Brain microvascular endothelial cell (primary cell): ENCODE measurements around the gene CCDC14.

Experiments
- DNase-seq: peaks from one replicate; pipeline ENCODE4 v3.0.0-alpha.2; 2020
- H3K27ac ChIP-seq: fragments of 250-450 bp; sonication (Bioruptor Pico); 2 replicates; pipeline ENCODE4 v1.5.1; 2020; ENCODE audit warnings: mild to moderate bottlenecking, moderate library complexity
- H3K27me3 ChIP-seq: fragments of 250-450 bp; sonication (Bioruptor Pico); replicated peaks from 2 replicates; pipeline ENCODE4 v1.5.1; 2020; ENCODE audit warnings: mild to moderate bottlenecking
- H3K36me3 ChIP-seq: fragments of 250-450 bp; sonication (Bioruptor Pico); replicated peaks from 2 replicates; pipeline ENCODE4 v1.5.1; 2020; ENCODE audit warnings: mild to moderate bottlenecking
- H3K4me3 ChIP-seq: 2 replicates; pipeline ENCODE4 v1.5.1; 2011; ENCODE audit warnings: low read depth, mild to moderate bottlenecking, control low read depth, low read length, moderate library complexity
- in situ Hi-C: cut with HindIII; loops from 2 replicates; pipeline ENCODE4 v1.10.0; 2017; ENCODE audit warnings: low sequenced_read_pairs, low pct_ligation_motif_present
- TF ChIP-seq, protein P1 (sequence below): IDR thresholded peaks from 2 replicates; pipeline ENCODE4 v1.5.1; 2011; ENCODE audit warnings: low read depth, mild to moderate bottlenecking, moderate library complexity, low read length, control low read depth, inconsistent platforms; ENCODE audit errors: missing control alignments

Gene CCDC14

DNA sequence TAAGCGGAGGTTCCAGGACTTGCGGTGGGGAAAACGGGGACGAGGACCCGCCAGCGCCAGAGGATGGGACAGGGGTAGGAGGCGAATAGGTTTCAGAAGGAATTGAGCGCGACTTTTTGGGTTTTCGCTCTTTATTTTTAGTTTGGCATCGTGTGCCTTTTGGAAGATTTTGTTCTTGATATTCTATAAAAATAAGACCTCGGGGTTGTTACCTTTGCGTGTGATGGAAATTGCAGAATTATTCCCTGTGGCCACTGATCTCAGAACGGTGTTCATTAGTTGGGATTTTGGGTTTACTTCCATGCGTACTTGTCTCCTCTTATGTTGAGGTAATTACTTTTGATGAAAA is 453 bp upstream of the CCDC14 start:
- Histone ChIP-seq H3K36me3 (no peaks in the 10 kb centered on the region), H3K27ac (no peak overlapping the region), H3K4me3 (peak overlapping the region; percentile 68), H3K27me3 (no peaks in the 10 kb centered on the region)
- DNase-seq, result no peak
- in situ Hi-C loops, result no loop called here
- TF ChIP-seq, protein P1, sequence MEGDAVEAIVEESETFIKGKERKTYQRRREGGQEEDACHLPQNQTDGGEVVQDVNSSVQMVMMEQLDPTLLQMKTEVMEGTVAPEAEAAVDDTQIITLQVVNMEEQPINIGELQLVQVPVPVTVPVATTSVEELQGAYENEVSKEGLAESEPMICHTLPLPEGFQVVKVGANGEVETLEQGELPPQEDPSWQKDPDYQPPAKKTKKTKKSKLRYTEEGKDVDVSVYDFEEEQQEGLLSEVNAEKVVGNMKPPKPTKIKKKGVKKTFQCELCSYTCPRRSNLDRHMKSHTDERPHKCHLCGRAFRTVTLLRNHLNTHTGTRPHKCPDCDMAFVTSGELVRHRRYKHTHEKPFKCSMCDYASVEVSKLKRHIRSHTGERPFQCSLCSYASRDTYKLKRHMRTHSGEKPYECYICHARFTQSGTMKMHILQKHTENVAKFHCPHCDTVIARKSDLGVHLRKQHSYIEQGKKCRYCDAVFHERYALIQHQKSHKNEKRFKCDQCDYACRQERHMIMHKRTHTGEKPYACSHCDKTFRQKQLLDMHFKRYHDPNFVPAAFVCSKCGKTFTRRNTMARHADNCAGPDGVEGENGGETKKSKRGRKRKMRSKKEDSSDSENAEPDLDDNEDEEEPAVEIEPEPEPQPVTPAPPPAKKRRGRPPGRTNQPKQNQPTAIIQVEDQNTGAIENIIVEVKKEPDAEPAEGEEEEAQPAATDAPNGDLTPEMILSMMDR, result no peak

DNA sequence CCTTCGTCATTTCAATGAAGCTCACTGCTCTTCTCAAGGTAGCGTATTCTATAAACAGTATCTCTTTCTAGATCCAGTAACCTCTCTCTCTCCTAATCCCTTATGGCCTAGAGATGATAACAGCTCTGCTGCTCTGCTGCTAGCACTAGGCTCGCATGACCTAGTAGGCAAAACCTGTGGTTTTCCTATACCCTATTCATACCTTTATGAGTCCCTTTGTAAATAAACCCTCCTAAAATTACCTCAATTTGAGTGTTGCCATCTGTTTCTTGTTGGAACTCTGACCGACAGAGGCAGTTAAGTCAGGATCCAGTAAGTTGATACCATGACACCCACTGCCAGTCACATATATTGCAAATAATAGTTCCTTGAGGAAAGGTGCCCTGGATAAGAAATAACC is 7.3 kb downstream of the CCDC14 start:
- Histone ChIP-seq H3K36me3 (peaks cover 8% of the 10 kb centered on the region), H3K27me3 (no peaks in the 10 kb centered on the region), H3K27ac (no peak overlapping the region), H3K4me3 (no peak overlapping the region)
- in situ Hi-C loops, result no loop called here
- DNase-seq, result no peak
- TF ChIP-seq, protein P1, result no peak

DNA sequence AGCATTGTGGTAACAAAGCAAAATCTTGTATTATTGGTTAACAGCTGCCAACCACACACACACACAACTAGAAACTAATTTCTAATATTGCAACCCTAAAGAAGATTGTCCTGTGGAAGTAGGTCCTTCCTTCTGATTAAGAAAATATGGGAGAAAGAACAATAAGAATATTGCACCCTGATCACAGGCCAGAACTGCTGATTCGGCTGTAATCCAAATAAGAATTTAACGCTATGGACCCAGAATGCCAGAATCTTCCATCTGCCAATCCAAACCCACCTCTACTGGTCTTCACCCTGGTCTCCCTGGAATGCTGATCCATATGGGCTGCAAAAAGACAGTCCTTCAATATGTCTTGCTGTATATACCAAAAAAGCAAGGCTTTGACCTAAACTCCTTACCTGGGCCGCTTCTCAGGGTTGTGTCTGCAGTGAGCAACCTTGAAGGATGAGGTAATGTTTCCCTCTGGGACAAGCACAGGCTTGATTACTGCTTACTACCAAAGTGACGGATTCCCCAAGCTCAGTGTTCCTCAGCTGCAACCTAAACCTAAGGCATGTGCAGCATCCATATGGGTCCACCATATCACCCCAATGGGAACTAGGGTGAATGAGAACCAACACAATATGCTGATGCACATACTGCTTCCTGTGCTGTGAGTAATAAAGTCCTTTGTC is 8.0 kb downstream of the CCDC14 start:
- DNase-seq, result no peak
- Histone ChIP-seq H3K36me3 (peaks cover 10% of the 10 kb centered on the region), H3K4me3 (no peak overlapping the region), H3K27me3 (no peaks in the 10 kb centered on the region), H3K27ac (no peak overlapping the region)
- in situ Hi-C loops, result no loop called here
- TF ChIP-seq, protein P1, result no peak

DNA sequence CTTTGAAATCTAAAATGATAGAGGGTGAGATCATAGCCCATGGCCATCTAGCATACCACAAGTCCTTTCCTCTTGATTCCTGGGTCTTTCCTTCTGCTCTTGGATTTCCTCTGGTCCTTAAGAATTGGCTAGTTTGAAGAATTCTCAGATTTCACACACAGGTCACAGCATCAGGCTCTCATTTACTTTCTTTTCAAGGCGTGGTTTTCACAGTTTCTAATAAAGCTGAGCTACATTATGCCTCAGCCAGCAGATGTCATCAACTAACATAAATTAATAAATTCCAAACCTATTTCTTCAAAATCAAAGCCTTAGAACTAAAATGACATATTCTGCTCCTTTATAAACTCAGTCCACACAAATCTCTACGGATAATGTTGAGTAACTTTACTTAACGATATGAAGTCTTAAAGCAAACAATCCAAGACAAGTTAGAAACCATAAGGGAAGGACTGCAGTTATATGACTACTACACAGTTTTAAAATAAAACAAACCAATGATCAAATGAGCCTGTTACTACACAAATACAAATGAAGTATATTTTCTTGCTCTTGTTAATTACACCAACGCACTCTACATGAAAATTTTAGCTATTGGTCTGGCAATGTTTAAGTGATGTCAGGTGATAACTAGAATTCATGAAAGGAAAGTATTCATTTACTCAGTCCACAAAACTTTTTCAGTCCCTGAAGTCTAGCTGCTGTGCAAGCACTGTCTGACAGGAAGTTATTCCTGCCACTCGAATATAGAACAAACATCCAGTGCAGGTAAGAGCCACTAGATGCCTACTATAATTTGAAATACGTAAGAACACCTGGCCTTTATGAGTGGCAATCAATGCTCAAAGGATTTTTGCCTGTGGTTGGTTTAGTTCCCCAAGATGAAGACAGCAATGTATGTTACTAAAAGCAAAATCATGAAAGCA is 9.2 kb downstream of the CCDC14 start:
- in situ Hi-C loops, result no loop called here
- Histone ChIP-seq H3K36me3 (peaks cover 10% of the 10 kb centered on the region), H3K27me3 (no peaks in the 10 kb centered on the region), H3K4me3 (no peak overlapping the region), H3K27ac (no peak overlapping the region)
- TF ChIP-seq, protein P1, result no peak
- DNase-seq, result no peak

DNA sequence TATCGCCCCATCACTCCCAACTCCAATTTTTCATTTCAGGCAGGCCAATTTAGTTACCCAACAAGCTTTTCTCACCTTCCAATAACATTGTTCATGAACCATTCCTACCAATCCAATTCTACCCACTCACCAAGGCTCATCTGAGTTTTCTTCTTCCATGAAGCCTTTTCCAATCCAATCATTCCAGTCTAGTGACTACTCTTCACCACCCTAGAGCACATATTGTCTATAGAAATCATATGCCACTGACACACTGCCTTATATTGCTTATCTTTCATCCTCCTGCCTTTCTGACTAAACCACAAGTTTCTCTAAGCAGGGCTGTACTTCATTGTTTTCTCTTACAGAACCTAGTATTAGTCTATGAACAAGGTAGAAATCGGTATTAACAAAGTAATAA is 11.4 kb downstream of the CCDC14 start:
- no peaks in the 10 kb centered on the region for H3K27me3 ChIP-seq
- TF ChIP-seq, protein P1, result no peak
- H3K36me3 ChIP-seq, result peaks cover 10% of the 10 kb centered on the region
- in situ Hi-C loops, result no loop called here
- no peak overlapping the region for H3K4me3 ChIP-seq
- peak; percentile 55 for DNase-seq
- H3K27ac ChIP-seq, result peak overlapping the region; percentile 30
